K562 (cell line): ENCODE data around the gene RPS8. TPM values are rescaled to one million over a fixed set of nuclear protein-coding genes. Genes with fewer than 3 reads are reported as not detected.

Experiments
- AFF1 ChIP-seq, 2 experiments: fragments of 450-650 bp; IDR thresholded peaks; 2 replicates each; pipeline ENCODE4 v1.6.1; 2018; ENCODE audit warnings: mild to moderate bottlenecking in 2 of 2, low read depth in 1 of 2; ENCODE audit not compliant: partially characterized antibody in 2 of 2
- CBX5 ChIP-seq: IDR thresholded peaks from 2 replicates; pipeline ENCODE4 v1.6.1; 2014; ENCODE audit warnings: low read depth, borderline replicate concordance
- DPF2 ChIP-seq: fragments of 450-650 bp; IDR thresholded peaks from 2 replicates; pipeline ENCODE4 v1.6.1; 2016
- ELF2 ChIP-seq: fragments of 250-450 bp; sonication (Bioruptor Pico); IDR thresholded peaks from 2 replicates; pipeline ENCODE4 v1.5.0; 2021; ENCODE audit warnings: mild to moderate bottlenecking
- ELF4 ChIP-seq: fragments of 450-650 bp; formaldehyde crosslinking; IDR thresholded peaks from 2 replicates; pipeline ENCODE4 v1.4.0; 2022; ENCODE audit warnings: missing genetic modification characterization
- FOXK2 ChIP-seq, 2 experiments: fragments of 450-650 bp; IDR thresholded peaks in 1 of 2; conservative IDR thresholded peaks in 1 of 2; 2 replicates each; pipeline ENCODE4 v1.6.1; 2016; ENCODE audit warnings: low read depth in 2 of 2, mild to moderate bottlenecking in 1 of 2
- JUNB ChIP-seq: fragments of 450-650 bp; formaldehyde crosslinking; conservative IDR thresholded peaks from 2 replicates; pipeline ENCODE4 v1.4.0; 2020; ENCODE audit warnings: mild to moderate bottlenecking
- KDM4B ChIP-seq, 2 experiments: fragments of 450-650 bp in 1 of 2; sonication (generic) in 1 of 2; IDR thresholded peaks; 2 replicates each; pipeline ENCODE4 v1.6.1; 2016 to 2017; ENCODE audit warnings: borderline replicate concordance in 2 of 2, antibody characterized with exemption in 1 of 2, low read depth in 1 of 2, mild to moderate bottlenecking in 1 of 2
- NR2F6 ChIP-seq: fragments of 450-650 bp; formaldehyde crosslinking; IDR thresholded peaks from 2 replicates; pipeline ENCODE4 v1.4.0; 2020; ENCODE audit warnings: mild to moderate bottlenecking
- POLR3A ChIP-seq: IDR thresholded peaks from 2 replicates; pipeline ENCODE4 v1.6.1; 2011; ENCODE audit warnings: borderline replicate concordance, mild to moderate bottlenecking, moderate library complexity; ENCODE audit not compliant: insufficient read length, insufficient read depth; ENCODE audit errors: extremely low read depth
- PRPF4 ChIP-seq: fragments of 200-400 bp; formaldehyde crosslinking; IDR thresholded peaks from one replicate; pipeline ENCODE4 v1.6.1; 2017; ENCODE audit warnings: low read length, low read depth, mild to moderate bottlenecking; ENCODE audit not compliant: insufficient read depth, poor library complexity, severe bottlenecking
- PTRF ChIP-seq: fragments of 450-650 bp; IDR thresholded peaks from 2 replicates; pipeline ENCODE4 v1.6.1; 2016; ENCODE audit warnings: mild to moderate bottlenecking, missing genetic modification characterization, missing compliant biosample characterization
- RBM14 ChIP-seq: fragments of 200-400 bp; formaldehyde crosslinking; IDR thresholded peaks from 2 replicates; pipeline ENCODE4 v1.6.1; 2018; ENCODE audit warnings: low read depth, mild to moderate bottlenecking, low read length, moderate library complexity, borderline replicate concordance; ENCODE audit not compliant: insufficient read depth
- RHOXF2B ChIP-seq: fragments of 250-450 bp; sonication (Bioruptor Pico); conservative IDR thresholded peaks from 2 replicates; pipeline ENCODE4 v1.5.1; 2021
- SIN3A ChIP-seq, 2 experiments: fragments of 150-350 bp in 1 of 2; IDR thresholded peaks; 2 replicates each; pipeline ENCODE4 v1.6.1; 2011 to 2016; ENCODE audit warnings: borderline replicate concordance in 2 of 2, low read depth in 2 of 2, low read length in 2 of 2, mild to moderate bottlenecking in 2 of 2, moderate library complexity in 2 of 2; ENCODE audit not compliant: control insufficient read depth in 1 of 2
- SMARCA4 ChIP-seq: fragments of 450-650 bp; IDR thresholded peaks from 2 replicates; pipeline ENCODE4 v1.6.1; 2016
- SUPT5H ChIP-seq: fragments of 450-650 bp; IDR thresholded peaks from 2 replicates; pipeline ENCODE4 v1.6.1; 2016
- TAF7 ChIP-seq: fragments of 450-650 bp; IDR thresholded peaks from 2 replicates; pipeline ENCODE4 v1.6.1; 2016; ENCODE audit warnings: missing genetic modification characterization, missing compliant biosample characterization
- U2AF2 ChIP-seq: fragments of 200-400 bp; formaldehyde crosslinking; optimal IDR thresholded peaks from 2 replicates; pipeline ENCODE3; 2017; ENCODE audit warnings: low read depth, mild to moderate bottlenecking, low read length
- ZKSCAN3 ChIP-seq: fragments of 250-450 bp; sonication (Bioruptor Pico); IDR thresholded peaks from 2 replicates; pipeline ENCODE4 v1.4.0; 2020
- ZNF23 ChIP-seq: fragments of 250-450 bp; sonication (Bioruptor Pico); IDR thresholded peaks from 2 replicates; pipeline ENCODE4 v1.4.0; 2020; ENCODE audit warnings: mild to moderate bottlenecking
- ZNF511 ChIP-seq: sonication (generic); formaldehyde crosslinking; IDR thresholded peaks from 2 replicates; pipeline ENCODE4 v1.8.0; 2022; ENCODE audit warnings: mild to moderate bottlenecking, missing genetic modification reagents
- ZNF644 ChIP-seq: fragments of 200-800 bp; sonication (Bioruptor generic); IDR thresholded peaks from 2 replicates; pipeline ENCODE4 v1.6.1; 2016; ENCODE audit warnings: low read depth, missing genetic modification characterization, missing compliant biosample characterization
- ZNF717 ChIP-seq: fragments of 250-450 bp; sonication (Bioruptor Pico); IDR thresholded peaks from 2 replicates; pipeline ENCODE4 v1.5.0; 2021
- ZNF766 ChIP-seq: fragments of 200-800 bp; sonication (Bioruptor generic); conservative IDR thresholded peaks from 2 replicates; pipeline ENCODE4 v1.6.1; 2016; ENCODE audit warnings: missing genetic modification characterization, missing compliant biosample characterization
- ZZZ3 ChIP-seq: fragments of 450-650 bp; IDR thresholded peaks from 2 replicates; pipeline ENCODE4 v1.6.1; 2016; ENCODE audit warnings: antibody characterized with exemption, mild to moderate bottlenecking, moderate library complexity
- polyA plus RNA-seq, 8 experiments: library from polyadenylated mRNA; depleted of rRNA in 4 of 8; stranded (reverse) in 5 of 8; unstranded in 3 of 8; fragments of >200 nt; fragmentation: Nextera tagmentation in 2 of 8; fragmentation: Illumina TruSeq in 1 of 8; extraction: Ambion mirVana in 2 of 8; extraction: Trizol in 1 of 8; gene quantifications; 2 replicates each; pipeline versions ENCODE4 v1.2.1 to v1.2.3, GENCODE V29; 2011 to 2014; ENCODE audit warnings: inconsistent platforms in 1 of 8, missing spikeins in 1 of 8
- total RNA-seq, 7 experiments: library from RNA; depleted of rRNA in 6 of 7; stranded (reverse); fragments of >200 nt in 6 of 7; fragmentation: Illumina TruSeq in 2 of 7; extraction: Trizol in 2 of 7; gene quantifications; 2 replicates each; pipeline versions ENCODE4 v1.2.1 to v1.2.3, GENCODE V29; 2011 to 2021; ENCODE audit warnings: low replicate concordance in 1 of 7

Gene RPS8
- total and polyA plus RNA-seq, 9 of the 15 experiments (the other 6 are each of a cell fraction or from before 2014, with no cell fraction given) = 2,431 to 4,168 (median 3,109) TPM

GRCh38 chr1:44808938-44809917, 33.9 kb downstream of the RPS8 start (continued):
- TF ChIP-seq U2AF2 (no peak), SMARCA4 (no peak), RHOXF2B (CRISPR knock-in tag) (no peak), ZNF511 (CRISPR knock-in tag) (no peak), ZNF717 (CRISPR knock-in tag) (no peak), JUNB (CRISPR knock-in tag) (no peak), PRPF4 (no peak), POLR3A (no peak), ZNF766 (CRISPR knock-in tag) (no peak; the same call in 1 of the 2 replicates), SUPT5H (peak; percentile 21; the same call in 1 of the 2 replicates), DPF2 (no peak), PTRF (tag) (no peak), ZKSCAN3 (CRISPR knock-in tag) (no peak), SIN3A (IDR thresholded peaks at IDR 0.05; ENCODE audit: borderline replicate concordance in 2 of 2, control insufficient read depth in 1 of 2, low read depth in 2 of 2, low read length in 2 of 2) (no peak), RBM14 (no peak), NR2F6 (CRISPR knock-in tag) (no peak), CBX5 (no peak), ELF2 (CRISPR knock-in tag) (no peak), AFF1 (IDR thresholded peaks at IDR 0.05; ENCODE audit: low read depth in 1 of 2, partially characterized antibody in 2 of 2) (no peak), KDM4B (IDR thresholded peaks at IDR 0.05; ENCODE audit: borderline replicate concordance in 2 of 2, low read depth in 1 of 2) (no peak), ZZZ3 (no peak), FOXK2 (conservative IDR thresholded peaks at IDR 0.05 in 1 of 2, IDR thresholded peaks at IDR 0.05 in 1 of 2; ENCODE audit: low read depth in 2 of 2) (no peak), ZNF644 (tag) (no peak), ELF4 (no peak), ZNF23 (CRISPR knock-in tag) (no peak), TAF7 (tag) (no peak)
